Endometrium (tissue), 2 donors: ENCODE data around the gene TNS3.

Experiments used
- FAIRE-seq: peaks from 2 replicates; lab custom pipeline; 2012; peaks lifted over from hg19 to GRCh38; lab: Jason Lieb, UNC
- donor health status: control.
- donor health status: control.

Gene TNS3

DNA sequence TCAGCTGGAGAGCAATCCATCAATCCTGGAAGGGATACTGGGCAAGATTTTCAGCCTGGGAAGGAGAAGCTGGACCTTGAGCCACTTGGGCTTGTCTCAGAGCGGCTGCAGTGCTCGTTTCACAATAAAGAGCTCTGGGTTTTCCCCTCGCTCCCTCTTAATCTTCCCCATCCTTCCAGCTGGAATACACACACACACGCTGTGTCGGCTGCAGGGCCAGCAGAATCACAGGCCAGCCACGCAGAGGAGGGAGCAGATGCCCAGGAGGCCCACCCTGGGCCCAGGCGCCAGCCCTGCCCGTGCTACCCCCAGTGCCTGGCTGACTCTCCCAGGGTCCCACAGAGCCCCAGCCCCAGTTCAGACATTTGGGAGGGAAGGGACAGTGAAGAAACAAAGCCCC lies 255.1 kb downstream of the TNS3 start:
- FAIRE-seq, result no peak

DNA sequence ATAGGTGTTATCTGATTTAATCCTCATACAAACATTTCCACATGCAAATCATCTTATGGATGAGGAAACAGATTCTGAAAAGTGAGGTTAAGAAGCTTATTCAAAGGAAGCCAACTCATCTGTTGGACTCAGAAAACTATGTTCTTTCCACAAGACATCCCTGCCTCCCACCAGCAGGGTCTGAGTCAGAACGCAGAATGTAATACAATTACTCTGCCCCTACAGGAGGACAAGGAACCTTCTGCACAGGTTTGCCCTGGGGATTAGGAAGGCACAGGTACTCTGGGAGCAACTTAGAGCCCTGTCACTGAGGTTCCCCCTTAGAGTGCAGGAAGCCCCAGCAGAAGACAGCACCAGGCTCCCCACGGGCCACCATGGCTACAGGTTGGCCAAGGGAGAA lies 255.7 kb downstream of the TNS3 start:
- FAIRE-seq, result no peak

DNA sequence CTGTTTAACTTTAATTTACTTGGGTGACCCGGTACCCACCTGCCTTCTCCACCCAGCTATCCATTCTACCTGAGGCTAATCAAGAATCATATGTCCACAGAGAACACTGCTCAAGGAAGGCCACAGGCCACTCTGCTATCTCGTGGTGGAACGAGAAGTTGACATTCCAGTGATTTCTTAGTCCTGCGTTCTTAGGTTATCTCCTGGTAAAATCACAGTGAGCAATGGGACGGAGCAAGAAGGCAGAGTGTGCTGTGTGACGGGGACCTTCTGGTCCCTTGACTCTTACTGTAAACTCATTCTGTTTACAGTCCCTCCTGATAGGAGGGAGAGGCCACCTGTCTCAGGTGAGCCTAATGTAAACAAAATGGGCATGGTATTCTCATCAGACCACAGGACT lies 256.6 kb downstream of the TNS3 start:
- no peak for FAIRE-seq

DNA sequence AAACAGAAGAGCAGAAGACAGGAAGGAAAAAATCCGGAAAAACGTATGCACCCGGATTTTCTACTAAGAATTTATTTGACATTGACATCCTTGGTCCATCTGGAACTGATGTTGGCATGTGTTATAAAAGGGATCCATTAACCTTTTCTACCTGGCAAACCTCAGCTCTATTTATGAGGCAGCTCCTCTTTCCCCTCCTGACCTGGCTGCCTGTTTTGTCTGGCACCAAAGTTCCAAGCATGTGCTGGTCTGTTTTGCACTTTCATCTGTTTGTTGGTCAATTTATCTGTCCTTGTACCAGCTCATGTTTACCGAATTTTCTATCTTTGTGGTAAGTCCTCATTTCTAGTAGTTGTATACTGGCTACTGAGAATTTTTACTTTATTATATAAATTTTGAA lies 258.0 kb downstream of the TNS3 start:
- FAIRE-seq, result no peak

DNA sequence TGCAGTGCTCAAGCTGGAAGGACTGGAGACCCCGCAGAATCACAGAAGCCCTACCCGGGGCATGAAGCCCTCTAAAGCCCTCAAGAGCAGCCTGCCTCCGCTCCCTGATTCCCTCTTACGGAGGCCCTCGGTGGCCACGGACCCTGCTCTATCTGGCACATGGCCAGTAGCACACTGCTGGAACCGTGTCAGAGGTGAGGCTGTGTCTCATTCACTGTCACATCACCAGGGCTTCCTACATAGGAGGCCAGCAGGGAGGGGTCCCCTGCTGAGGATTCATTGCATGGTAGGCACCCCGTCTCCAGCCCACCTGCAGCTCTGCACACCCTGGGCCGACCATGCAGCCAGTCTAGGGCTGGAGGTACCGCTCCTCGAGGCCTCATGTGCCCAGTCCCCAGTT lies 259.2 kb downstream of the TNS3 start:
- FAIRE-seq, result no peak

DNA sequence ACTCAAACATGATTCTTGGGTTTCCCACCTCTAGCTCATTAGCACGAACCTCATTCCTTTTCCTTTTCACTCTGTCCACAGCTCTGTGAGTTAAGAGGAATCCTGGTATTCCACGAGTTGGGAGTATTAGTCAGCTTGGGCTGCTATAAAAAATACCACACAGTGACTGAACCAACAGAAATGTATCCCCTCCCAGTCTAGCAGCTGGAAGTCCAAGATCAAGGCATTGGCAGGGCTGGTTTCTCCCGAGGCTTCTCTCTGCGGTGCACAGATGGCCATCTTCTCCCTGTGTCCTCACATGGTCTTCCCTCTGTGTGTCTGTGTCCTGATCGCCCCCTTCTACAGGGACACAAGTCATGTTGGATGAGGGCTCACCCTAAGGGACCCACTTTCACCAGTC lies 261.6 kb downstream of the TNS3 start:
- no peak for FAIRE-seq

DNA sequence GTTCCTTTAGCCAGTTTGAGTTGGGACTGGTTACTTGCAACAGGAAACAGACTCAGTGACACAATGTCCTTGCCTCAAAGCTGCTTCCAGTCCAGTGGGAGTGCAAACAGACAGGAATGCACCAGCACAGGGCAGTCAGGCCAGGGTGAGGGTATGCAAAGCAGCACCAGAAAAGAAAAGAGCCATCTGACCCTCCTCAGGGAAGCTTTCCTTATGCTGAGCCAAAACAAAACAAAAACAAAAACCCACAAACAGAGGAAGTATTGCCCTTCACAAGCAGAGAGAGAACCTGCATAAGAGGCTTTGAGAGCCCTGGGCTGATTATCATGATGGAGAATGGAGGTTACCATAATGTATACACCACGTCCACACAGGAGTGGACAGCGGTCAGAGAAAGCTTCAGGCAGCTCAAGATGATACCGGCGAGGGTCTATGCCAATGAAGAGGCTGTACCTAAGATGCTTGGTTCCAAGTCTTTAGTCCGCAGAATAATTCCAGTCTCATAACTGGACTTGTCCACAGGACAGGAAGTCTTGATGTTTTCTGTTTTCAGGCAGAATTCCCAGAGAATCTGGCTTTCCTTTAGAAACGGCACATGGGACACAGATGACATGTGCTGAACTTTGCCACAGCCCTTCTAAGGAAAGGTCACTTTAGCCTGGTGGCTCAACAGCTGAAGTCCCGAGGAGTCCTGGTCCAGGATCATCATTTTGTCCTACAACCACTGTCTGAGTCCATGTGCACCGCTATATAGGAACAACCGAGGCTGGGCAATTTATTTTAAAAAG lies 263.3 kb downstream of the TNS3 start:
- no peak for FAIRE-seq

DNA sequence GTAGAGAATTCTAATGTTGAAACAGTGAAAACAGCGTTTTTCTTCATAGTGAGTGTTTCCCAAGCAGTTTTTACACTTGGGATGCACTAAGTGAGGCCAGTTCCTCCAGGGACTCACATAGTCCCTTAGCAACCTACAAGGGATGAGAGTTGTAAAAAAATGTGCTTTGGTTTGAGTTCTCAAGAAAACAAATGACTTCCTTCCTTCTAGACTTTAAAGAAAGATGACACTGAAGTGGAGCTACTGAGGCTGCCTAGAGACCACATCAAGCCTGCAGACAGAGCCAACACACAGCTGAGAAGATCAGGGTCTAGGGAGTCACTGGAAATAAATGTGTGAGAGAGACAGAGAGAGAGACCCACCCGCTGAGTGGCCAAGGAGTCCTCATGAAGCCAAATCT lies 264.4 kb downstream of the TNS3 start:
- no peak for FAIRE-seq

DNA sequence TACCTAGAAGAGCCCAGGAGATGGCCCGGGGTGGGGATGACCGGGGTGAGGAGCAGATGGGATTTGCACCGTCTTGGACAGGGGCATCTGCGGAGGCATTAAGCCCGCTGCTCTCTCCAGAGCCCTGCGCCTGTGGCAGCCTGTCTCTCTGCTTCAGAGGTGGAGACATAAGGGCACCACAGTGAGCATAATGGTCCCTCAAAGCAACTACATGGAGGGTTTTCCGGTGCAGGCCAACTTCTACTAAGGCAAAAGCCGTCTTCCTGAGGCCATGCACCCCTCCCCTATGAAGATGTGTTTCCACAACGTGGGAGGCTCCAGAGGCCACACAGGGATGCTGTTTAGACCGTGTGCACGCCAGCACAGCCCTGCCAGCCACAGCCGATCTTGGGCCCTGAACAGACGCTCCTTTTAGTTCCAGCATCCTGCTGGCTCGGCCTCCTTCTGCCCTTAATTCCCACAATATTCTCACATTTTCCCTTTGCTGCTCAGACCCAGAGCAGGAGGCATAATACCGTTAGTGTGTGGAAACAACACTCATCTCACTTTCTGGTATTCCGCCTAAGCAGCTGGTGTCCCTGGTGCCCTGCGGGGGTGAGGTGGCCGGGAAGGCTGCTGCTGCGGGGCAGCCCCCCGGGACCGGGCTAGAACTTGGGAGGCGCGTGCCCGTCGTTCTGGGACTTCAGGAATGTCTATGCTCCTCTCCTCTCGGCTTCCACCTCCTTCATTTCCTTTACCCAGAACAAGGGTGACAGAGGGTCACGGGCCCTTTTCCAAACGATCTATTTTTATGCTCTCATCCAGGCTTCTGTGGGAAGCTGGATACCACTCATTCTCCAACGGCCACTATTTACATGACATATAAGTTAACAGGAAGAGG lies 266.9 kb downstream of the TNS3 start:
- no peak for FAIRE-seq

DNA sequence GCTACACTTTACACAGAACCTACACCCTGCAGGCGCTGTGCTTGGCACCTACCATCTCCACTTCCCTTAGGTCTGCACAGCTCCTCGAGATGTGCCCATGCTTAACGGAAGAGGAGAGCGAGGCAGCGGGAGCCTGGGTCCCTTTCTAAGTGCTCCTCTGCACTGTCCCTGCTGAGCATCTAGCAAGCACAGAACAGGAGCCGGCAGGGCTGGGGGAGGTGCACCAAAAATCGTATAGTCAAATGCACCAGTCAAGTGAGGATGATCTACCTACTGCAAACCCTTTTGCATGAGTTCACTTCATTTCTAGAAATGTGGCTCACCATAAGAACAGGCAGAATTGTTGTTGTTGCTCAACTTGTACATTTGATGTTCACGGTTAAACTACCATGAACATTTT lies 267.7 kb downstream of the TNS3 start:
- no peak for FAIRE-seq

DNA sequence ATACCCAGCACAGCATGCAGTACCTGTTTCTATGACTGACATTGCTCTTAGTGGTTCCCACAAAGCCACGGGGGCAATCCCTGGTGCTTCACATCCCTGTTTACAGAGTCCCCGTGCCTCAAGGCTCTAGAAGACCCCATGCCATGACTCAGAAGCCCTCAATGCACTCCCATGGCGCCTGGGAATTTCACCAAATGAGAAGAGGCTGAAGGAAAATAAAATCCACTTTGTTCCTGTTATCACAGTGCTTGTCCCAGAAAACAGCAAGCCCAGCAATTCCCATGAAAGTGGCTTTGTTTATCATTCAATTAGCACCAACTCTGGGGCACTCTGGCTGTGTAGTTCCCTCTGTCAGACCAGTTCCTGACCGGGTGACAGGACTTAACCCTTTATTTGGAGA lies 268.3 kb downstream of the TNS3 start:
- FAIRE-seq, result no peak

DNA sequence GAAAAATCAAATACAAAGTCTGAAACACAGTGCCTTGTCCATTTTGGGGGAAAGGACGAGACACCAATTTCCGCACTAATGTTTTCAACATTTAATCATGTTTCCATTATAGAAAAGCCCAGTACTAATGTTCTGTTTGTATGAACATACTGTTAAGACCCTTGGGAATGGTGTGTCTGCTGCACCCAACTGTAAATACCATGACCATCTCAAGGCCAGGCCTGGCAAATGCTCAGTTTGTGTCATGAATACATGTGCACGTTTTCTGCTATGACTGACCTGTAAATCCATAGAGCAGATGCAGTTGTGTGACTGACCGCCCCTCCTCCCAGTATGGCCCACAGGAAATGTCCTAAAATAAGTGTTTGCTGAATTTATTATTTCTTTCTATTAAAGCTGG lies 270.0 kb downstream of the TNS3 start:
- FAIRE-seq, result no peak

DNA sequence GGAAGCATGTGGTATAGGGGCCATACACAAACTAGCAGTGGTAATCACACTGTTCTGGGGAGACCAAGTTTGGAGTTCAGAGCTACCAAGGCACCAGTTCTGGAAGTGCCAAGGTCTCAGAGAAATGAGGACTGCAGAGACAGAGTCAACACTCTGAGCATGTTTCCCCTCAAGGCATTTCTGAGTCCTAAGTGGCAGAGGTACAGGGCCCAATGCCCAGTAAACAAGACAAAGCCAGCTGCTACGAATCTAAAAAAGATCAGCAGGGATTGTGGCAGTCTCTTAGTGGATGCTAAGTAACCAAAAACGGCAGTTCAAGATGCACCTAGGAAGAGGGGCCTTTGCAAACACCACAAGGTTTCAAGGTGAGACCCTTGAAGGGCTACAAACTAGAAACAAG lies 271.9 kb downstream of the TNS3 start:
- no peak for FAIRE-seq

DNA sequence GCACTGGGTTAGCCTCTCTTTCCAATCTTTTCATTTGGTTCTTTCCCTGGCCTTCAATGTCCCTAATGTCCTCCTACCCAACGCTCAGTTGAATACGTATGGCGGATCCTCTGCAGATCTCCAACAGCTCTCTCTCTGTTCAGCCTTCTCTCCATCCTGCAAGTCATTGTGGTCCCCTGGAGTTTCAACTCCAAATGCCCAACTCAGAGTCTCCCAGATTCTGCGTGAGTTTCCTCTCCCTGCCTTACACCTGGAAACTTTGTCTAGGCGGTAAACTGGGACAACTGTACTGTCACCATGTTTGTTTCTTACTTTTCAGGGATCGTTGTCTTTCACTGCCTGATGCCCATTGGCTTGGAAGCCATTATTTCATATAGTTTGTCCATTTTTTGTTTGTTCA lies 273.1 kb downstream of the TNS3 start:
- no peak for FAIRE-seq

DNA sequence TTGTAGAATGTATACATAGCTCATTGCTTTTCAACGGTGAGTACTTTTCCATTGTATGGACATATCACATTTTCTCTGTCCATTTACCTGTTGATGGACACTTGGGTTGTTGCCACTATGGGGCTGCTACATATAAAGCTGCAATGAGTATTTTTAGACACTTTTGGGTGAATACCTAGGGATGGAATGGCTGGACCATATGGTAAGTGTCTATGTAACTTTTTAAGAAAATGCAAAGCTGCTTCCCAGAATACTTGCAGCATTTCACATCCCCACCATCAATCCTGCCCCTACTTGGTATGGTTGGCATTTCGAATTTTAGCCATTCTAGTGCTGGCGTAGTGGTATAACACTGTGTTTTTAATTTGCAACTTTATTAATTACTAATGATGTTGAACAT lies 274.6 kb downstream of the TNS3 start:
- FAIRE-seq, result no peak

DNA sequence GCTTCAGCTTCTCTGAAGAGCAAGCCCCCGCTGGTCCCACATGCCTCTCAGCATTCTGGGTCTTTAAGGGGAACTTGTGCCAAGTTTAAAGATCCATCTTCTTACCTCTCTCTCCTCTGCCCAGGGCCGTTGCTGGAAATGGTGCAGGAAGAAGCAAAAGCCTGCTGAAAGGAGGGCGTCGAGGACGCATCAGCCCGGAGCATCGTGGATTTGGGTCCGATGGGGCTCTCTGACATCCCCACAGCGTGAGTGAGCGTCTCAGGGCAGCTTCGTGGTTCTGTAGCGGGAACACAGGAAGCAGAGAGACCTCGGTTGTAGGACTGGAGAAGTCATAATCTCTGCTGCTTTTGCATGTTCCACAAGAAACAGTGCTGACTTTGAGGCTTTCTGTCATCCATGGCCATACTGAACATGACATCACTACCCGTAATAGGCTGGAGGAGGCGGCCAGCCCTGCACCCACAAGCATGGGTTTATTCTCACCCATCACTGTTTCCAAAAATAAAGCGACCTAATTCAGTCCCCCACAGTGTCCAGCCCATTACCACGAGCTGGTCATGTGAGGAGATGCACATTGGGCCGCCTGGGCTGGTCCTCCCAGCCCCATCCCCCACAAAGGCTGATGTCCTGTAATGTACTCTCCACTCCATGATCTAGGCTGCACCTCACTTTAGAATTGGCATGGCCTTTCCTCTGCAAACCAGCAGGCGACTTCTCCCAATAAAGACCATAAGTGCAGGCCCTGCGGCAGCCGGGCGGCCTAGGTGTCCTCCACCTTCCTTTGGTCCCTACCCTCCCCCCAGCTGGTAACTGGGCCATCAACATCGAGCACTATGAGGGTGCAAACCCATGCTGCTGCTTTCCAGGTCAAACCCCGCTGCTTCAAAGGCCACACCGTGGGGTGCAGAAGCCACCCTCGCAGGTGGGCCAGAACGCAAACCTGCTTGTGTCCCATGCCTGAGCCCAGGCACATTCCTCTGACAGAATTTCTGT lies 276.9 kb downstream of the TNS3 start:
- no peak for FAIRE-seq

DNA sequence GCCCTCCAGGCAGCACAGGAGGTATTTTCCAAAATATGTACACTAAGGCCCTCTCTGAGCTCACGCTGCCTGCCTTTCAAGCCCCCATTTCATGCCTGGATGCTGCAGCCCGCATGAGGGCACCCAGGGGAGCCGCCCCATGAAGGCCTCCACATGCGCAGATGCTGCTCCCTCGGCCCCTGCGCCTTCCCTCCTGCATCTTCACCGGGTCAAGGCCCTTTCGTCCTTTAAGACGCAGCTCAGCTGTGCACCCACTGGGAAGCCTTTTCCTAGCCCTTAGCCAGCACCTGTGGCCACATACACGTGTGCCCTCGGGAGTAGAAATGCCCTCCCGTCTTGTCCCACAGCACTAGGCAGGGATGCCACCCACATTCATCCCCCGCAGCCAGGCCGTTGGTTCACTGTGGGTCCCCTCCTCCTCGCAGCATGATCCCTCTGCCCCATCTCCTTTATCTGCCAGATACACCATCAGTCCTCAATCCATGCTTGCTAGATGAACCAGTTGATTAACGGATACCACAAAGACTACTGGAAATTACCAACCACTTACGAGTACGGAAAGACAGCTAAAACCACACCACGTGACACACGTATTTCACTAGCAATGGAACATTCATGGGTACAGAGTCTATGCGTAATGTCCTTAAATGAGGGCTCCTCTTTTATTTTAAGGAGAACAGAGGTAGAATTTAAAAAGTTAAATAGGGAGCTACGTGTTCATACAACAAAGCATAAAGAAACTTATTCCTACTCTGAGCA lies 278.0 kb downstream of the TNS3 start:
- FAIRE-seq, result no peak

DNA sequence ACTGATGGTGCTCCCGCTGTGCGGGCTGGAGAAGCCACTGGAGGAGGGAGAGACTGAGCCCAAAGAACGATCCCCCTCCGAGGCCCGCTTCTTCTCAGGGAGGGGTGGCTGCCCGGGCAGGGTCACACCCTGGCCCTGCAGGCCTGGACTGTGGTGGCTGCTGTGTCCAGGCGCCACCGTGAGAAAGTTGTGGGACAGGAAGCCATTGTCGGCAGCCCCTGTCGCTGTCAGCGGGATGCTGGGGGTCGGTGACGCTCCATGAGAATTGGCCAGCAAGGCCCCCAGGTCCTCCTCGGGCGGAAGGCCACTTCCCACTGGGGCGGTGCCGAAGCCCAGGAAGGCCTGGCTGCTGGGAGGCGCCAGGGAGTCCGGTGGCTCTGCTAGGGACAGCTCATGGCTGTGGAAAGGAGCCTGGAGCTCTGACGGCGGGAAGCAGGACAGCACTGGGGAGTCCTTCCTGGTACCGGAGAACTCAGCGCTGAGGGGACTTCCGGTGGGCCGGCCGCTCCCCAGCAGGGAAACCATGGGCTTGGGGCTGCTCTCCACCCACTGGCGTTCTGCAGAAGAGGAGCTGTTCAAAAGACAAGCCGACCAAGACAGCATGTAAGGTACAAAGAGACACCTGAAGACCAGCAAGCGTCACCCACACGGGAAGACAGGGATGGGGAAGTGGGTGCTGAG lies 278.8 kb downstream of the TNS3 start:
- no peak for FAIRE-seq

DNA sequence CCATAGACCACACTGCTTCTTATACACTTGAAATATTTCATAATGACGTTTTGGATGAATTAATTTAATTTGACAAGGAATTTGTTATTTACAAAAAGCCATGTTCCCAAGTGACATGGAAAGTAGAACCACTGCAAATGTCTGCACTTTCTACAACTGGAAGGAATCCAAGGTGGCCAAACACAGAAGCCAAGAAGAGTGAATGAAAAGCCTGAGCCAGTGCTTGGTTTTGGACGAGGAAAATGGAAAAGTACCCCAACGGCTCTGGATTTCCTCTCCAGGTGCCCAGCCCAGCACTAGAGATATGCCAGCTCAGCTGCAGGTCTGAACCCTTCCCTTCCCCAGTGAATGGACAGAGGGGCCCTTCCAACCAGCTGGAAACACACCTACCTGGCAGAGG lies 279.4 kb downstream of the TNS3 start:
- no peak for FAIRE-seq

DNA sequence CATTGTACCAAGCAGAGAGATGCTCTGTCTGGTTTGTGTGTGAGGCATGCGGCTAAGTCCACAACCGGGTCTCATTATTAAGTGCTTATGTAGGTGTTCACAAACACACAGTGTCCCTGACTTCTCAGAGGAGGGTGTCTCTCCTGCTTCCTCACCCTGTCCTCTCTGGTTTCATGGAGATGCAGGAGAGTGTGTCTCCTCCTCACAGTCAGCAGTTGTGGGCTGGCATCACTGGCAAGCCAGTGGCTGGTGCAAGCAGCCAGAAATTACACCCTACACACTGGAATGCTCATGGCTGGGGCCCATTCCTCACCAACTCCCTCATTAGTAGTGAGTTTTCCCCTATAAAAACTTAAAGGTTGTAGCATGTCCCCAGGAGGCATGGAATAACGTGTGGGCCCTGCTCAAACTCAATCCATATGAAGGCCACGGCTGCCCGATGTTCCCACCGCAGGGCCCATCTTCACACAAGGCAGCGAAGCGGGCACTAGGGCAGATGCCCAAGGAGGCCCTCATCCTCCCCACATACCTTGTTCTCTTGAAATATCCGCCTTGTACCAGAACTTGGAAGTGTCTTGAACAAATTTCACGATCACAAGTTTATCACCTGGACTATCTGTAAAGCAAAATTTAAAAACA lies 280.1 kb downstream of the TNS3 start:
- no peak for FAIRE-seq

DNA sequence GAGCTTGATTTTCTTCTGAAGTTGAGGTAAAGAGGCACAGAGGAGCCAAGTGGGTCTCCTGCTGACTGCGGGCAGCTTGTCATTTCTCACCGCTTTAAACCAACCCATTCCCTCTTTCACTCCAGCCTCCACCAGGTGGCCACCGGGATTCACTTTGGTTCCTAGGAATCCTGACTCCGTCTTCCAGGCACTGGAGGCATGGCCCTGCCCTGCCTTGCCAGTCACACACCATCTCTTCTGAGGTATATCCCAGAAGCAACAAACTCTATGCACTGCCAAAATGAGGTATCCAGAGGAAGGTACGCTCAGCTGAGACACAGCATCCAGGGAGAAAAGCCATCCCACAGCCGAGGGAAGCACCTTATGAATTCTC lies 280.8 kb downstream of the TNS3 start:
- no peak for FAIRE-seq
